Measurements from ENCODE around the gene RPS15.

DNA sequence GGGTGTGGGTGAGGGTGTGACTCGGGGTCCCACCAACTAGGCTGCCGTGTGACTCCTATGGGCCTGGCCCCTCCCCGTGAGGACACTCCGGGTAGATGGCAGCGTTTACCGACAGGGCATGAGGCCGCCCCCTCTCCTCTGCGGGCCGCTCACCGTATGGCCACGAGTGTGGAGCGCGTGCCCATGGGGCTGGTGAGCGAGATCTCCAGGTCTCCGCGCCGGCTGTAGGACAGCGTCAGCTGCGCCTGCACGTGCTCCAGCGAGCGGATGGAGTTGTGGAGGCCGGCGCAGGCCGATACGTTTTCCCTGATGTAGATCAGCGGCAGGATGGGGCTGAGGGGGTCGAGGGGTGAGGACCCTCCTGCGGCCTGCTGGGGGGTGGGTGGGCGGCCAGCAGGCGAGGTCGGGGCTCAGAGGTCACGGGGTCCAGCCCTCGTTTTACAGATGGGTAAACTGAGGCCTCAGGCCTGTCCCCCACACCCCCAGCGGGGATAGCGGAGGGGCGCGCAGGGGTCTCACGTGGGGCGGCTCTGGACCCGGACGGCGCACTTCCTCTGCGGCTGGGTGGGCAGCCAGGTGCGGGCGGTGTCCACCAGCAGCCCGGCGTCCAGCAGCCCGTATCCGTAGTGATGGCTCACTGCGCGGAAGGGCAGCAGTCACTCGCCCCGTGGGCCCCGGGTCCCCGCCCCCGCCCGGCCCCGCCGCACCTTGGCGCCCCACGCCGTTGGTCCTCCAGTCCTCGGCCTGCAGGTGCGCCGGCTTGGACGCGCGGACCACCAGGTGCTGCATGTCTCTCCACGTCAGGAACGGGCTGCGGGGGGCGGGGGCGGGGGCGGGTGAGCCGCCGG is 45.2 kb downstream of the RPS15 start:
- TF ChIP-seq, protein P1, sequence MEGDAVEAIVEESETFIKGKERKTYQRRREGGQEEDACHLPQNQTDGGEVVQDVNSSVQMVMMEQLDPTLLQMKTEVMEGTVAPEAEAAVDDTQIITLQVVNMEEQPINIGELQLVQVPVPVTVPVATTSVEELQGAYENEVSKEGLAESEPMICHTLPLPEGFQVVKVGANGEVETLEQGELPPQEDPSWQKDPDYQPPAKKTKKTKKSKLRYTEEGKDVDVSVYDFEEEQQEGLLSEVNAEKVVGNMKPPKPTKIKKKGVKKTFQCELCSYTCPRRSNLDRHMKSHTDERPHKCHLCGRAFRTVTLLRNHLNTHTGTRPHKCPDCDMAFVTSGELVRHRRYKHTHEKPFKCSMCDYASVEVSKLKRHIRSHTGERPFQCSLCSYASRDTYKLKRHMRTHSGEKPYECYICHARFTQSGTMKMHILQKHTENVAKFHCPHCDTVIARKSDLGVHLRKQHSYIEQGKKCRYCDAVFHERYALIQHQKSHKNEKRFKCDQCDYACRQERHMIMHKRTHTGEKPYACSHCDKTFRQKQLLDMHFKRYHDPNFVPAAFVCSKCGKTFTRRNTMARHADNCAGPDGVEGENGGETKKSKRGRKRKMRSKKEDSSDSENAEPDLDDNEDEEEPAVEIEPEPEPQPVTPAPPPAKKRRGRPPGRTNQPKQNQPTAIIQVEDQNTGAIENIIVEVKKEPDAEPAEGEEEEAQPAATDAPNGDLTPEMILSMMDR (IDR thresholded peaks at IDR 0.05; ENCODE audit: insufficient read depth, low read depth, low read length), result no peak
- TF ChIP-seq EZH2 (IDR thresholded peaks at IDR 0.05; ENCODE audit: insufficient read depth, low read length), result no peak
